ENCODE data around the gene NMUR2.

Gene NMUR2

GRCh38 chr5:152369298-152369697 is 35.8 kb downstream of the NMUR2 start:
- no peak for DNase-seq (ENCODE audit: low spot score)

DNA sequence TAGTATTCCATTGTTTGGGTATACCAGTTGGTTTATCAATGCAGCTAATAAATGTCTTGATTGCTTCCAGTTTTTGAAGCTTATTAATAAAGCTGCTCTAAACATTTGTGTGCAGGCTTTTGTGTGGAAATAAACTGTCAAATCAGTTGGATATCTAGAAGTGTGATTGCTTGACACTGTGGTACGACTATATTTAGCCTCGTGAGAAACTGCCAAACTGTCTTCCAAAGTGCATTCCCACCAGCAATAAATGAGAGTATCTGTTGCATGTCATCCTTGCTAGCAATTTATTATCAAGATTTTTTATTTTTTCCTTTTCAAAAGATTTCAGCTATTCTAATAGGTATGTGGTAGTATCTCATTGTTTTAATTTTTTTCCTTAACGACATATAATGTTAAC is 37.5 kb downstream of the NMUR2 start:
- no peak for DNase-seq (ENCODE audit: low spot score)

DNA sequence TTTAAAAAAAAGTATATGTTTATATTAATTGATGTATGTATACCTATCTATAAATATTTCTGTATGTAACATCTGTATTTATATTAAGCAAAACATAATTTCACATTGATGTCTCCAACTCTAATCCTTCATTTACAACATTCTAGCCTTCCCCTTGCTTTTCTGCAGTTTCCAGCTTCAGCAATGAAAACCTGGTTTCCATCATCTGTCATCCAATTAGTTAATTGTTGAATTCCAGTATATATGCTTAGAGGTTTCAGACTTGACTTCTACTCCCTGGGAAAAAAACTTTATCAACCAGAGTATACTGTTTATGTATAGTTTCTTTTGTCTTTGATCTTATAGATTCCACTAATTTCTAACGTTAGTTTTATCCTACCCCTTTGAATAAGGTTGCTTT is 38.4 kb downstream of the NMUR2 start:
- DNase-seq (ENCODE audit: low spot score), result no peak

DNA sequence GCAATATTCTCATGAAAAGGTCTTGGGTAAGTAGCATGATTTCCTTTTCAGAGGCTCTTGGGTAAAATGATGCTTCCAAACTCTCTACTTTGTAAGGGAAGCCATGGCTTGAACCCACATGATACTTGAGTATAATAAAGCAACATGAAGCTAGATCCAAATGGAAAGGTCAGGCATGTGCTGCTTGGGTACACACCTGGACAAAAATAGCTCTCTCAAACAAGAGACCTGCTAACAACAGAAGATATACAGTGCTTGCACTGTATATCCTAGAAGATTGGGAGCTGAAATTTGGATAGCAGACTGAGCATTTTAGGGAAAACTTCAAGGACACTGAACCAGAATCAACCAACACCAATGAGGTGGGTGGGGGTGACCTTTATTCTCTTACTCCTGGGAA is 40.2 kb downstream of the NMUR2 start:
- no peak for DNase-seq (ENCODE audit: low spot score)

GRCh38 chr5:152364172-152364571 is 40.9 kb downstream of the NMUR2 start:
- DNase-seq (ENCODE audit: low spot score), result no peak

DNA sequence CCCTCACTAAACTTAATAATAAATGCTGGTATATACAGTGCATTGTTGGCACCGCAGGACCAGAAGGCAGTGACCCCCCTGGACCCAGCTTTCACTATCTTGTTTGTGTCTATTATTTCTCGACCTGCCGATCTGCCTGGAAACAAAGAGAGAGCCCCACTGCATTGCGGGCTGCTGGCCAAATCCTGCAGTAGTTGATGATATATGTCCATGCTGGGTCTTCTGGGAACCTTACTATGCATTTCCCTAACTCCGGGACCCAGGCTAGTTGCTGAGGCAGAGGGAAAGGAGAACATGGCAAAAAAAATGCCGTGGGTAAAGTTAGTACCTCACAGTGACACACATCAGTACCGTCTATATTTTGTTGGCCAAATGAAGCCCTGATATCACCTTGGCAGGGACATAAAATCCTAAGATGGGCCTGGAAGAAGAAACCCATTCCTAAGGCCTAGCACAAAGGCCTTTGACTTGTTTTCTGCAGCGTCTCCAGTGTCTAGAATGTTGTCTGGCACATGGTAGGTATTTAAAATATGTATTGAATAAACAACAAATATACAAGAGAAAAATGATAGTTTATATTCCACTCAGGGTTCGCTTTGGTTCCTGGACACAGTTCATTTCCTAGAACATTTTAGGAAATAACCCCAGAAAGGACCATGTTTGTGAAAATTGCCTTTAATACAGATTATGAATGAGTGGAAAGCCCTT is 46.1 kb downstream of the NMUR2 start:
- DNase-seq (ENCODE audit: low spot score), result no peak

- DNase-seq (ENCODE audit: low spot score), result no peak
Measured at GRCh38 chr5:152356506-152356905, 48.6 kb downstream of the NMUR2 start.

DNA sequence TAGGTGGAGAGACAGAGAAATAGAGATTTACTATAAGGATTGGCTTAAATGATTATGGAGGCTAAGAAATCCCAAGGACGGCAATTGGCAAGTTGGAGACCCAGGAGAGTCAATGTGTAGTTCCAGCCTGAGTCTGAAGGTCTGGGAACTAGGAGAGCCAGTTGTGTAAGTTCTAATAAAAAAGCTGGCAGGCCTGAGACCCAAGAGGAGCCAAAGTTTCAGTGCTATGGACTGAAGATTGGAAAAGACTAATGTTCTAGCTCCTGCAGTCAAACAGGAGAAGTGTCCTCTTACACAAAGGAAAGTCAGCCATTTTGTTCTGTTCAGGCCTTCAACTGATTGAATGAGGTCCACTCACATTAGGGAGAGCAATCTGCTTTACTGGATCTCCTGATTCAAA is 50.0 kb downstream of the NMUR2 start:
- DNase-seq (ENCODE audit: low spot score), result no peak

GRCh38 chr5:152353001-152353400 is 52.1 kb downstream of the NMUR2 start:
- no peak for DNase-seq (ENCODE audit: low spot score)

GRCh38 chr5:152349683-152350526 is 55.2 kb downstream of the NMUR2 start:
- peak; percentile 18 for DNase-seq (ENCODE audit: low spot score)

Data from hepatic stellate cell (primary cell).